Hematopoietic multipotent progenitor cell treated with erythropoietin and hydrocortisone succinate and interleukin-3 and kit ligand, for 15 days (in vitro differentiated cells): ENCODE measurements around the gene ZNF692.
A peak's percentile ranks its signal among the peaks of the same experiment; 100 is the strongest.
"Not testable (repeated sequence)": the region's sequence is repeated elsewhere in the genome, so short reads cannot be mapped to it uniquely, and the experiment has no call there.

Experiments
- DNase-seq: peaks from one replicate; pipeline ENCODE4 v3.0.0-alpha.2; 2015; ENCODE audit warnings: low spot score

The ZNF692 gene

GRCh38 chr1:248848602-248849001 is 10.3 kb downstream of the ZNF692 start:
- DNase-seq = no peak

- no peak for DNase-seq
Observed at GRCh38 chr1:248847956-248848561, 10.8 kb downstream of the ZNF692 start.

- DNase-seq = no peak
Observed at GRCh38 chr1:248847181-248847955, 11.5 kb downstream of the ZNF692 start.

GRCh38 chr1:248844526-248844925 is 14.4 kb downstream of the ZNF692 start:
- DNase-seq = no peak

GRCh38 chr1:248843687-248844086 is 15.2 kb downstream of the ZNF692 start:
- DNase-seq = no peak

GRCh38 chr1:248842781-248843331 is 16.0 kb downstream of the ZNF692 start:
- DNase-seq = no peak

GRCh38 chr1:248841702-248842395 is 17.0 kb downstream of the ZNF692 start:
- DNase-seq = peak; percentile 67

GRCh38 chr1:248840946-248841345 is 17.9 kb downstream of the ZNF692 start:
- DNase-seq = no peak

GRCh38 chr1:248839168-248839555 is 19.7 kb downstream of the ZNF692 start:
- DNase-seq = no peak

- peak; percentile 86 for DNase-seq
Observed at GRCh38 chr1:248838357-248839167, 20.3 kb downstream of the ZNF692 start.

GRCh38 chr1:248837781-248838356 is 21.0 kb downstream of the ZNF692 start, which contains the start of gene ZNF672:
Gene ZNF672, plus strand, starts transcription at chr1:248838224. Its CDS starts 9,051 bp downstream, at chr1:248847275.
- peak; percentile 97 for DNase-seq

GRCh38 chr1:248837045-248837780 is 21.7 kb downstream of the ZNF692 start:
- DNase-seq = no peak

GRCh38 chr1:248834343-248834940 is 24.4 kb downstream of the ZNF692 start:
- no peak for DNase-seq

GRCh38 chr1:248831842-248832241 is 27.0 kb downstream of the ZNF692 start:
- no peak for DNase-seq

- not testable (repeated sequence) for DNase-seq
Observed at GRCh38 chr1:248830718-248831017, 28.2 kb downstream of the ZNF692 start.

GRCh38 chr1:248828845-248829244 is 30.0 kb downstream of the ZNF692 start:
- DNase-seq = peak; percentile 74

- DNase-seq = peak; percentile 95
Observed at GRCh38 chr1:248825909-248826760, 32.8 kb downstream of the ZNF692 start, which contains the start of gene SH3BP5L. Gene SH3BP5L, minus strand, starts transcription at chr1:248825915. Its CDS starts 980 bp downstream, at chr1:248824935.

- DNase-seq = no peak
Observed at GRCh38 chr1:248825573-248825908, 33.3 kb downstream of the ZNF692 start.

- DNase-seq = no peak
Observed at GRCh38 chr1:248825136-248825535, 33.7 kb downstream of the ZNF692 start.
